HG02610 (cell line): ENCODE data around the gene CALR3.
"Not testable (repeated sequence)": the region's sequence is repeated elsewhere in the genome, so short reads cannot be mapped to it uniquely, and the experiment has no call there.

ENCODE experiments used
- ATAC-seq: cut with Tn5 transposase; IDR thresholded peaks from one replicate; pipeline ENCODE4 v1.9.1; 2021; ENCODE audit warnings: mild to moderate bottlenecking, moderate library complexity; ENCODE audit not compliant: unreplicated experiment

CALR3 gene

GRCh38 chr19:16524991-16525734 is 29.2 kb upstream of the CALR3 start:
- no peak for ATAC-seq

DNA sequence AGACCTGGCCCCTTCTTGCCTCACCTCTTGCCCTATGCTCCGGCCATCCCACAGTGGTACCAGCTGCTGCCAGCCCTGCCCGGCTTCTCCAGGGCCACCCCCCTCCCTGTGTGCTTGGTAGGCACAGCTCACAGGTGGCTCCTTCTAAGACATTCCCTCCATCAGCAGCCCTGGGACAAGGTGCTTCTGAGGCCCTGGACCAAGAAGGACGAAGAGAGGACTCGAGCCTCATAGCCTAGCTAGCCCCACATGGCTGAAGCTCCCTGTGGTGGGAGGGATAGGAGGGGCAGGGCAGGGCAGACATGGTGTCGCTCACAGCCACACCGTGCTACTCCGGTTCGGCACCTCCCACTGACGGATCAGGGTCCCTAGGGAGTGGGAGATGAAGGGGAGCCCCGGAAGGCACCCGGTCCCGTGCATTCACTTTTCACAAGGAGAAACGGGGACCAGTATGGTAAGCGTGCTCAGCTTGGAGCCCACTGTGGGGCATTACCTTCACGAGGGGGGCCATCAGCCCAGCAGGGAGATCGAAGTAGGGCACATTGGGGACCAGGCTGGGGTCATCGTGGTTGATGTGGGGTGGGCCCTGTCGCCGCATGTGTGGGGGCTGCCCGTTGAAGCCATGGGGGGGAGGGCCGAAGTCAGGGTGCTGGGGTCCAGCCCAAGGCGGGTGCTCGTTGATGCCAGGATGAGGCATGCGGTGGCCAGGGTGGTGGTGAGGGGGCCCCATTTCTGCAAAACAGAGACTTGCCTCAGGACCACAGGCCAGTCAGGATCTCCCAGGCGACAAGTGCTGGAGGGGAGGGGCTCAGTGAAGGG is 26.8 kb upstream of the CALR3 start:
- ATAC-seq: no peak

DNA sequence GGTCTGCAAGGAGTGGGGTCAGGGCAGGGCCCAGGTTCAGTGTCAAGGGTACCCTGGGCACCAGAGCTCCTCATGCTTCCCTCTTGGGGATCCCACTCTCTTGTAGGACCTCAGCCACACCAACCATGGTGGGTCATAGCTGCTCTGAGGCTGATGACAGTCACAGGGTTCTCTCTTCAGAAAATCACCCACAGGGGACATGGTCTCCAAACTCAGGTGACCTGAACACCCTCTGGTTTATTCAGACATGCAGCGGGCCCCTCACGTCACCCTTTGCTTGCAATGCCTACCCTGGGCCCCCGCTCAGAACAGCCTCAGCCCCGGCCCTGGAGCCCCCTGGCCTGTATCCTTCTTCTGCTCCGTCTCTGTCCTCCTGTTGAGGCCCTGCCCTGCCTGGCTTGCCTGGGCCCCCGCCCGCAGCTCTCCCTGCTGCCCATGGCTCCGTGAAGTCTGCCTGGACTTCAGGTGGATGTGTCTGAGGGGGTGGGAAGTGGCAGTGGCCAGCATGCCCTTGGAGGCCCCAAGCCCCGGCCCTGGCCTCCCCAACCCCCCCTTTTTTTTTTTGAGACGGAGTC is 25.8 kb upstream of the CALR3 start:
- ATAC-seq: no peak

- no peak for ATAC-seq
Observed at GRCh38 chr19:16520986-16521624, 25.1 kb upstream of the CALR3 start.

DNA sequence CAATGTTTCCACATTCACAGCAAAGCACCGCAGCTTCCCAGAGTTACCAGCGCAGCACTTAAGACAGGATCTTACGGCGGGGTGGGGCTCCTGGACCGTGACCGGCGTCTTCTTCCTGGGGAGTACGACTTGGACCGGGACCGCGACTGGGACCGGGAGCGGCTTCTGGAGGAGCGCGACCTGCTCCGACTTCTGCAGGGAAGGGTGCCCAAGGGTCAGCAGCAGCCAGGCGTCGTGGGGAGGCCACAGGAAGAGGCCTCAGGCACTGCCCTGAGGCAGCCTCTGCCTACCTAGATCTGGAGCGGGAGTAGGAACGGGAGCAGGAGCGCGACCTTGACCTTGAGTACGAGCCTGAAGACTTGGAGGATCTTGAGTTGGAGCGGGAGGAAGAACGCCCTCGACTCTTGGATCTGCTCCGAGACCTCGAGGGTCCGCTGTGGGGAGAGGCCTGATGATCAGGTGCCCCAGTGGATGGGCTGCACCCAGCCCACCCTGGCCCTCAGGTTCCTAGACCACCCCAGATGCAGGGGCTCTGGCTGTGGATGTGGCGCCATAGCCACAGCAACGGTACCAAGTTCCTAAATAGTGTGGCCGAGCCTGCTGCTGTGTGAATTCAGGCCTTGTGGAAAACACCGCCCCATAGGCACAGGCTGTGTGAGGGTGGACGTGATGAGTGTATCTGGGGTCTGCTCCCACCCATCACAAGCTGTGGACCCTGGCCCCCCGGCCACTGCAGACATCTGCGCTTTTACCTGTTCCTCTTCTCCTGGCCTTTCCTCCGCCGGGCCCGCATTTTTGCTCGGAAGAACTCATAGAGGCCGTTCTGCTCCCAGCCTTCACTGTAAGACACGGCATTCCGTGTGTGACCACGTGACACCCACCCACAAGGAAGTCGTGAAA is 24.4 kb upstream of the CALR3 start:
- no peak for ATAC-seq

DNA sequence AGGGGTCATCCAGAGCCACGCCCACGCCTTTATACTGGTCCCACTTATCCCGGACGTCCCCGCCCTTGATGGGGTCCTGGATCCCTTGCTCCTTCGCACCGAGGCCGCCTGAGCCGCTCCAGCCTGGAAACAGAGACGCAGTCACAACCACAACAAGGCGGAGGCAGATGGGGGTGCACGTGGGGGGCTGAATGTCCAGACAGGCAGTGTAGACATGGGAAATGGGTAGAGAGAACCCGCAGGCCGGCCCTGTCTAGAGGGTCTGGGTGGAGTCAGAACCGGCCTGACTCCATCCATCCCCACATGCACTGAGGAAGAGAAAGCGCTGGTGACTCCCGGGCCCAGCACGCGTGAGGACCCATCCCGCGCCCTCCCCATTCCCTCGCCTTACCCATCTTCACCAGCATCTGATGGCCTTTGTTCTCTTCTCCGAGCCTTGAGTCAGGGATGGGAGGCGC is 23.3 kb upstream of the CALR3 start:
- ATAC-seq: no peak

- ATAC-seq: no peak
Observed at GRCh38 chr19:16518483-16519229, 22.7 kb upstream of the CALR3 start.

DNA sequence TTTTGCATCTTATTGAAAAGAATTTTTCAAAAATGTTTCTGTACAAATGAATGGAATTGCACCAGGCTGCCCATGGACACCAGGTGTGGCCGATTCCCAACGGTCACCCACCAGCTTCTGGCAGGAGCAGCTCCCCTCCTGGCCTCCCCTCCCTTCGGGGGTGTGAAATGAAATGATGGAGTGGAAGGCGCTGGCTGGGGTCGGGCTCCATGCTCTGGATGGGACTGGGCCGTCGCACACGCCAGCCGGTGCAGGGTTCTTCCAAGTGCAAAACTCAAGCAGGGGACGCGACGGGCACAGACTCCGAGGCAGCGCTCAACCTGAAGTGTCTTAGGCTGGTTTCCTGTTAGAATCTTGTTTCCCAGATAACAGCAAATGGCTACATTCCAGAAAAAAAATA is 22.1 kb upstream of the CALR3 start:
- no peak for ATAC-seq

- no peak for ATAC-seq
Observed at GRCh38 chr19:16516923-16517610, 21.1 kb upstream of the CALR3 start.

DNA sequence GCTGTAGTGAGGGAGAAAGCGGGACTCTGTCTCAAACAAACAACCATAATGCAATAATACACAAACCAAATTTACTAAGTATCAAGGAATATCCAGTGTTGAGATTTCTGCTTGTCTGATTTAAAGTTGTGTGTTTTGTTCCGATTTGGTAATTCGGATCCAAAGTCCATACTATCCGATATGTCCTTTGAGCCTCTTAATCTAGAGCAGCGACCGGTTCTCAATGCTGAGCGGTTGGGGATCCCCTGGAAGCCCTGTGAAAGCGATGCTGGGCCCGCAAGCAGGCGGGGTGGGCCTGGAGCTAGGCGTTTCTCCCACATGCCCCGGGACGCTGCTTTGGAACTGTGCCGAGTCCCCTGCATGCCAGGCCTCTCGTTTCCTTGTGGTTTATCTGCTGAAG is 20.4 kb upstream of the CALR3 start:
- ATAC-seq: no peak

- ATAC-seq: no peak
Observed at GRCh38 chr19:16514383-16515019, 18.5 kb upstream of the CALR3 start.

DNA sequence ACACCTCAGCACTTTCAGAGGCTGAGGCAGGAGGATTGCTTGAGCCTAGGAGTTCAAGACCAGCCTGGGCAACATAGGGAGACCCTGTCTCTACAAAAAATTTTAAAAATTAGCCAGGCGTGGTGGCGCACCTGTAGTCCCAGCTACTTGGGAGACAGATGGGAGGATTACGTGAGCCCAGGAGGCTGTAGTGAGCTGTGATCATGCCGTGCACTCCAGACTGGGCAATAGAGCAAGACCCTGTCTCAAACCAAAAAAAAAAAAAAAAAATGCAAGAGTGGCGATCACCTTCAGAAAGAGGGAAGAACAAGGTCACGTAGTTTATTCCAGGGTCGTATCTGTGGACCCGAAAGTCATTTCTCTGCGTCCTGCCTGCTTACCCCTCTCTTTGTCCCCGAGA is 16.6 kb upstream of the CALR3 start:
- not testable (repeated sequence) for ATAC-seq

DNA sequence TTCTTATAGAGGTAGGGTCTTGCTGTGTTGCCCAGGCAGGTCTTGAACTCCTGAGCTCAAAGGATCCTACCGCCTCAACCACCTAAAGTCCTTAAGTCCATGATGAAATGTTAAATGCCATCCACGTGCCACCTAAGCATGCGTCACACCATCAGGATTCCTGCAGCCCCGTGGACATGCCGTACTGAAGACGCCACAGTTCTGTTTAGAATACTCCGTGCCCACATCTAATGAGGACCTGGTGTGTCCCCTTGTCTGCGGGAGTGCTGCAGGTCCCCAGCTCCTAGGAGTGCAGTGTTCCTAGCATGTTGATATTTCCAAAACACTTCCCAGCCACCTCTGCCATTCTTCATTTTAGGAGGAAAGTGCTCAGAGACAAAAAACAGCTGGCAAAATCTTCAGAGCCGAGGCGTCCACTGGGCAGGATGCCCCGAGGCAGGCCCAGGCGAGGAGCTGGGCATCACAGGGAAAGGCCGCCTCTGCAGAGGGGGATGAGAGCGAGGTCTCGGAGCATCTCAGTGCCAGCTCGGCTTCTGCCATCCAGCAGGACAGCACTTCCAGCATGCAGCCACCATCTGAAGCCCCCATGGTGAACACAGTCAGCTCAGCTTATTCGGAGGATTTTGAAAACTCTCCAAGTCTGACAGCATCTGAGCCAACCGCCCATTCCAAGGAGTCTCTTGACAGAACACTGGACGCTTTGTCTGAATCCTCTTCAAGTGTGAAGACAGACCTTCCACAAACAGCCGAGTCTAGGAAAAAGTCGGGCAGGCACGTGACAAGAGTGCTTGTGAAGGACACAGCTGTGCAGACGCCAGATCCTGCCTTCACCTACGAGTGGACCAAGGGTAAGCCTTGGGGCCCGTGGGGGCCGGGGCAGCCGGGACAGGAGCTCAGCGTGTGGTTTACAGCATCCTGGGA is 13.4 kb upstream of the CALR3 start:
- no peak for ATAC-seq

DNA sequence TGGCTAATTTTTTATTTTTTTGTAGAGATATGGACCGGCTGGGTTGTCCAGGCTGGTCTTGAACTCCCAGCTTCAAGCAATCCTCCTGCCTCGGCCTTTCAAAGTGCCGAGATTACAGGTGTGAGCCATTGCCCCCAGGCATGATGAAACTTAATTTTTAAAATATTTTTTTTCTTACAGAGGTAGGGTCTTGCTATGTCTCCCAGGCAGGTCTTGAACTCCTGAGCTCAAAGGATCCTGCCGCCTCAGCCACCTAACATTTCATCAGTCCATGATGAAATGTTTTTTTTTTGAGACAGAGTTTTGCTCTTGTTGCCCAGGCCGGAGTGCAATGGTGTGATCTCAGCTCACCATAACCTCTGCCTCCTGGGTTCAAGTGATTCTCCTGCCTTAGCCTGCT is 12.6 kb upstream of the CALR3 start:
- ATAC-seq: no peak

- no peak for ATAC-seq
Observed at GRCh38 chr19:16506961-16507360, 11.0 kb upstream of the CALR3 start.

GRCh38 chr19:16506161-16506560 is 10.2 kb upstream of the CALR3 start:
- not testable (repeated sequence) for ATAC-seq

DNA sequence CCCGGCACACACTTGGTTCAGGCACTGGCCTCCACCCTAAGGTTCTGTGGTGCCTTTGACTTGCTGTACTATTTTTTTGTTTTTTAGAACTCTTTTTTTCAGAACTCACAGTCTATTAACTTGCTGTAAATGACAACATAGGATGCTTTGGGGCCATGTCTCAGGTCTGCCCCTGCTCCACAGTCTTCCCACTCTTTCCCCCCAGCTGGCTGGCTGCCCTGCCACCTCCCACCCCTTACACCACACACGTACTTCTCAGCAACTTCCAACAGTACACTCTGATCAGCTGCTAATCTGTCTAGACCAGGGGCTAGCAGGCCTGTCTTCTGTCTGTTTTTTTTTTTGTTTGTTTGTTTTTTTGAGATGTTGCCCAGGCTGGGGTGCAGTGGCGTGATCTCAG is 8.3 kb upstream of the CALR3 start:
- no peak for ATAC-seq

DNA sequence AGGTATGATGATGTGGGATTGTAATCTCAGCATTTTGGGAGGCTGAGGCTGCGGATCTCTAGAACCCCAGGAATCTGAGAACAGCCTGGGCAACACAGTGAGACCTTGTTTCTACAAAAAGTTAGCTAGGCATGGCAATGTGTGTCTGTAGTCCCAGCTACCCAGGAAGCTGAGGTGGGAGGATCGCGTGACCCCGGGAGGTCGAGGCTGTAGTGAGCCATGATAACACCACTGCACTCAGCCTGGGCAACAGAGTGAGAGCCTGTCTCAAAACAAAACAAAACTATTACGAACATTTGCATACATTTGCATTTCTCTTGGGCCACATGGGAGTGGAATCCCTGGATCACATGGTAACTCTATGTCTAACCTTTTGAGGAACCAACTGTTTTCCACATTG is 1.9 kb upstream of the CALR3 start:
- ATAC-seq: no peak
